GM18505 (cell line): Measurements from ENCODE around the gene SF3B3.

Experiments
- ATAC-seq: cut with Tn5 transposase; IDR thresholded peaks from one replicate; pipeline ENCODE4 v1.9.1; 2021; ENCODE audit not compliant: unreplicated experiment
- POLR2A ChIP-seq: IDR thresholded peaks from 4 replicates; pipeline ENCODE4 v1.6.1; 2011; ENCODE audit warnings: borderline replicate concordance; ENCODE audit not compliant: insufficient read depth, insufficient read length; ENCODE audit errors: extremely low read depth

The SF3B3 gene

DNA sequence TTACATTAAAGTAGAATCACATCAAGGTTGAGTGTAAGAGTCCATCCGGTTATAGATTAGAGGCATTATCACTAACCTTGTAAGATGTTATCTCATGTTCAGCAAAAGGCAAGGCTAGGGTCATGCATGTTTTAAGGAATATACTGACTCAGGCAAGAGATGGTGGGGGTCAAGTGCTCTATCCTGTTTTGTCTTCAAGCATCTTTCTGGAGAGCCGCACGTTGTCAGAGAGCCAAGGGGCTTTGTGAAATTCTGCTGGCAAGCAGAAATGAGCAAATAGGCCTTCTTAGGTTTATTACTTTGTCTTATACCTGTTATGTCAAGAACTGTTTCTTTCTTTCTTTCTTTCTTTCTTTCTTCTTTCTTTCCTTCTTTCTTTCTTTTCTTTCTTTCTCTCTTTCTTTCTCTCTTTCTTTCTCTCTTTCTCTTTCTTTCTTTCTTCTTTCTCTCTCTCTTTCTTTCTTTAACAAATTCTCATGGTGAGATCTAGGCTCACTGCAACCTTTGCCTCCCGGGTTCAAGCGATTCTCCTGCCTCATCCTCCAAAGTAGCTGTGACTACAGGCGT is 75.4 kb downstream of the SF3B3 start:
- no peak for ATAC-seq

DNA sequence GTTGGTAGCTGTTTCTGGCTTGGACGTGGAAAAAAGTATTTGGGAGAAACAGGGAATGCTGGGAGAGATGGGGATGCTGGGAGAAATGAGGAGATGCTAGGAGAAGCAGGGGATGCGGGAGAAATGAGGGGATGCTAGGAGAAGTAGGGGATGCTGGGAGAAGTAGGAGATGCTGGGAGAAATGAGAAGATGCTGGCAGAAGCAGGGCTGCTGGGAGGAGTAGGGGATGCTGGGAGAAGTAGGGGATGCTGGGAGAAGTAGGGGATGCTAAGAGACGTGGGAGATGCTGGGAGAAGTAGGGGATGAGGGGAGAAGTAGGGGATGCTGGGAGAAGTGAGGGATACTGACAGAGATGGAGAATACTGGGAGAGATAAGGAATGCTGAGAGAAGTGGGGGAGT is 77.1 kb downstream of the SF3B3 start:
- ATAC-seq = no peak
- TF ChIP-seq POLR2A = no peak

More for the DNA sequence above, 75.4 kb downstream of the SF3B3 start:
- TF ChIP-seq POLR2A = no peak

DNA sequence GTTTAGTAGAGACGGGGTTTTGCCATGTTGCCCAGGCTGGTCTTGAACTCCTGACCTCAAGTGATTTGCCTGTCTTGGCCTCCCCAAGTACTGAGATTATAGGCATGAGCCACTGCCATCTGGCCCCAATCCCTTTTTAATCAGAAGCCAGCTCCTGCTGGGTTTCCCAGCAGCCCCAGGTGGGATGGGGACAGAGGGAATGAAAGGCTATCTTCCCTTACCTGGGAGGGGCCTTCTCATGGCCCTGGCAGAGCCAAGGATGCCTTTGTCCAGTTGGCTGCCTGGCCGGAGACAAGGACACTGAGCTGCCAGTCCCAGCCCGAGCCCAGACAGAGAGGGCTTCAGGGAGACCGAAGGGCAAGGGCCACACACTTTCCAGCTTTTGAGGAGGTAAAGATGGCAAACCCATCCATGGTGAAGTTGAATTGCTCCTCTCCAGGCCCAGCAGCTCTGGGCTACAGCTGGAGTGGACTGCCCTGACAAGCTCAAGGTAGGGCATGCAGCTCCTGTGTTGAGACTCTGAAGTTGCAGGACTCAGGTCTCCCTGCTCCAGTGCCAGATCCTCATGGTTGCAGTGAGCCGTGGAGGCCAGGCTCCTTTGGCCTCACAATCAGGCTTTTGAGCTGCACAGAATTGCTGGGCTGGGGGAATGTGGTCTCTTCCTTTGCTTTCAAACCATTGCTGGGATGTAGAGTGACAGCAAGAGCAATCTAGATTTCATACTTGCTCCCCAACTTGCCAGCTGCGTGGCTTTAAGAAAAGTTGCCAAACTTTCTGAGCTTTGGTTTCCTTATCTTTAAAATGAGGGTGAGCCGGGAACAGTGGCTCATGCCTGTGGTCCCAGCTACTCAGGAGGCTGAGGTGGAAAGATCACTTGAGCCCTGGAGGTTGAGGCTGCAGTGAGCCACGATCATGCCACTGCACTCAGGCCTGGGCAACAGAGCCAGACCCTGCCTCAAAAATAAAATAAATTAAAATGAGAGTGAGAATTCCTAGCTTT is 78.3 kb downstream of the SF3B3 start:
- no peak for TF ChIP-seq POLR2A
- ATAC-seq = no peak

DNA sequence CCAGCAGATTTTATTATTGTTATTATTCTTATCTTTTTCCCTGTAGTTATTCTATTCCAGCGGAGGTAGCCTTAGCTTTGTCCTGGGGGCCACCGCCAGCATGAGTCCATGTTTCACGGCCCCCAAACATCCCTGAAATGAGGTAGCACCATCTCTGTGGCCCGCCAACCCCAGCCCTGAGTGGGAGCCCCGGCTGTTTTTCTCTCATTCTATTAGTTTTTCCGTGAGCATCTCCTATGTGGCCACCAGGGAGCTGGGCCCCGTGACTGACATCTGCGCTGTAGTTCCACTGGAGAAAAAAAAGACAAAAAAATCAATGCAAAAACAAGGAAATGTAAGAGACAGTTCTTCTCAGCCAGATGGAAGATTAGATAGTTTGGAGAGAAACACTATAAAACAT is 79.2 kb downstream of the SF3B3 start:
- TF ChIP-seq POLR2A = no peak
- no peak for ATAC-seq

DNA sequence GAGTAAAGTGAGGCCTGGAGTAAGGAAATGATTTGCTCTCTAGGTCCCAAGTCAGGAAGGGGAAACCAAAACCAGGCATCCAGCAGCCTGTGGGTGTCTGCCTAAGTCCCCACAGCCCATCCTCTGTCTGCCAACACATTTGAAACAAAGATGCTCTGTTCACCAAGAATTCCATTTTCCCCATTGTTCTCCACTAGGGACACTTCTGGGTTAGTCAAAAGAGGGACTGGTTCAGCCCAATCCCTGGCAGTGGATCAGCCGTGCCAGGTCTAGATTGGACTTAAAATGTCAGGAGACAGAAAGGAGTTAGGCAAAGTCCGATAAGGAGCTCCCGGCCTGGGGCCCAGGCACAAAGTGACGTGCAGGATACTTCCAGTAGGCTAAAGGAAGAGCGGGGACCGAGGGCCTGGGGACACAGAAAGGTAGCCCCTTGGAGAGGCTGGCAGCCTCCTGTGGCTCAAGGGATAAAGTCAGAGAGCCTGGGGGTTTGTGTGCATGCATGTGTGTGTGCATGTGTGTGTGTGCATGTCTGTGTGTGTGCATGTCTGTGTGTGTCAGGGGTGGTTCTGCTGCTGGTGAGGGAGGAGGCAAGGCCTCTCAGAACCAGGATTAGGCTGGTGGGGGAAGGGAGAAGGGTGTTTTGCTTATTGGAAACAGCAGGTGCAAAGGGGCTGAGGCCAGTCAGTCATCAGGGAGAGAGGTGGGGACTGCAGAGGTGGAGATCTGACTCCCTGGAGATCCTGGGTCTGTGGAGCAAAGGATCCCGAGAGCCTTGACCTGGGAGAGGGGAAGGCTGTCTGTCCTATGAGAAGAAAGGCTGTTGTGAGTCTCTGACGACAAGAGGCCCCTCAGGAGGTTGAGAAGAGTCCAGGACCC is 81.0 kb downstream of the SF3B3 start:
- TF ChIP-seq POLR2A = no peak
- ATAC-seq = no peak

DNA sequence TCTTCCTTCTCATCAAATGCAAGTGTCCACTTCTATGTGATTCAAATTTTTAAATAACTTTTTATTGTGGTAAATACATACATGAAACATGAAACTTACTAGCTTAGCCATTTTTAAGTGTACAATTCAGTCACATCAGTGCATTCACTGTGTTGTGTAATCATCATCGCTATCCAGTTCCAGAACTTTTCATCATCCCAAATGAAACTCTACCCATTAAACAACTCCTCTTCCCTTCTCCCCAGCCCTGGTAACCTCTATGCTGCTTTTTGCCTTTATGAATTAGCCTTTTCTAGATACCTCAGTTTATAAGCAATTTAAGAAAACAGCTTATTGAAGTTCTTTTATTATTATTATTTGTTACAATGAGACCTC is 81.7 kb downstream of the SF3B3 start:
- no peak for TF ChIP-seq POLR2A
- no peak for ATAC-seq

DNA sequence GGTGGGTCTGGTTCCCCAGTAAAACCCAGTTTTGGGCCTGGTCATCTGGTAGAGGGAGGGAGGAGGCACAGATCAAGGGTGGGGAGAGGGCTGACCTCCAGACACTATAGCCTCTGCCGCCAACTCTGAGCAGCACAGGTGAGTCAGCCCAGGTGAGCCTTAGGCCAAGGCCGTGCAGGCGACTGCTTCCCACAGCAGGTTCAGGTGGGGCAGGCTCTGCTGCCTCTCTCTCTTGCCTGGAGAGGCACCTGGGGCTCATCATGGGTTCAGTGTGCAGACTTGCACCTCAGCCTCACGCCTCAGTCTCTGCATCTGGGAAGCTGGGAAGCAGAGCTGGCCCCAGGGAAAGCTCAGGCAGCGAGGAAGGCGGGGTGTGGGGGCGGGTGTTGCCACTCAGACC is 84.9 kb downstream of the SF3B3 start:
- no peak for ATAC-seq
- TF ChIP-seq POLR2A = no peak

DNA sequence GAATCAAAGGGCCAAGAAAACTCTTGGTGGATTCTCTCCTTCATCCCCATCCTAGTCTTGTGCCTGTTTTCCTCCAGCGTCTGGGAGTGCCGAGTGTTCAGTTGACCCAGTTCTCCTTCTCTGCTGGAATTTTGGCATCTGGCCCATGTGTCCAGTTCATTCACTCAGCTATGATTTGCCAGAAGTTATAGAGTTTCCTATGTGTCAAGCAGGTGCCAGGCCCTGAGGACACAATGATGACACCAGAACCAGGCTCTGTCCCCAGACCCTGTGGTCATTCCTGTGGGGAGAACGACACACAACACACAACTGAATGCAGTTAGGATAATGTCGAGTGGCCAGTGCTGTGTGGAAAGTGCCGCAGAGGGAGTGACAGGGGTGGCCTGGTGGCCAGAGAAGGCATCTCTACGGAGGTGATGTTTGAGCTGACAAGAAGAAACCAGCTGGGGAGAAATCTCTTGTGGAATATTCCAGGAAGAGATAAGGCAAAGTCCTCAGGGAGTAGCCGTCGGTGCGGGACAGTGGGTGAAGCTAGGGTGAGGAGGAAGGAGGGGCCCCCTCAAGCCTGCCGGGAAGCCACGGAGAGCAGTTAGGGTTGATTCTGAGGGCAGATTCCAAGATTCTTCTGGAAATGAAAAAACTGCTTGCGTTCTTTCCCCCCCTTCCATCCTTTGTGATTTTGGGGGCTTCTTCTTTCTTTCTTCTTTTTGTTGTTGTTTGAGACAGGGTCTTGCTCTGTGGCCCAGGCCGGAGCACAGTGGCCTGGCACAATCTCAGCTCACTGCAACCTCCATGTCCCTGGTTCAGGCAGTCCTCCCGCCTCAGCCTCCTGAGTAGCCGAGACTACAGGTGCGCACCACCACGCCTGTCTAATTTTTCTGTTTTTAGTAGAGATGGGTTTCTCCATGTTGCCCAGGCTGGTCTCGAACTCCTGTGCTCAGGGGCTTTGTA is 86.9 kb downstream of the SF3B3 start:
- no peak for ATAC-seq
- TF ChIP-seq POLR2A = no peak

DNA sequence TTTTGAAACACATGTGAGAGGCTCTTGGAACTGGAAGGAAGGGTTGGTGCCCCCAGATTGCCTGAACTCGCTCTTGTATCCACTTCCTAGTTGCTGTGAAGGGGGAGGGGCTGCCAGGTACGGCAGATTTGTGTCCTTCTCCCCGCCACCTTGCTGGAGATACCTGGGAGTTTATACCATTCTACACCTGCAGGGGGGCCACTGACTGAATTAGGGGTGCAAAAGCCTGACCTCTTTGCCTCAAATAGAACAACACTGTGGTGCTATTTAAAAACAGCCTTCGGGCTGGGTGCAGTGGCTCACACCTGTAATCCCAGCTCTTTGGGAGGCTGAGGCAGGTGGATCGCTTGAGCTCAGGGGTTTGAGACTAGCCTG is 87.6 kb downstream of the SF3B3 start:
- no peak for TF ChIP-seq POLR2A
- no peak for ATAC-seq

DNA sequence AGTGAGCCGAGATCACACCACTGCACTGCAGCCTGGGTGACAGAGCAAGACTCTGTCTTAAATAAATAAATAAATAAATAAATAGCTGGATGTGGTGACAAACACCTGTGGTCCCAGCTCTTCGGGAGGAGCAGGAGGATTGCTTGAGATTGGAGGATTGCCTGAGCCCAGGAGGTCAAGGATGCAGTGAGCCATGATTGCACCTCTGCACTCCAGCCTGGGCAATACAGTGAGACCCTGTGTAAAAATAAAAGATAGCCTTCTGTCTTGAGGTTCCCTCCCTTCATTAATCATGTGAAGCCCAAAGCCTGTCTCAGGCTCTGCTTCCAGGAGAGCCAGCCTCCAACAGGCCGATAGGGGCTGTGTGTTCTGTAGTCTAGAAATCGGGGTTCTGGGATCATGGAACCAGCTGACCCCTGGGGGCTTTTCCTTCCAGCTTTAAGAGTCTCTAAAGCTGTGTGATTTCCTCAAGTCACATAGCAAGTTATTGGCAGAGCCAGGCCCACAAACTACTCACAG is 88.2 kb downstream of the SF3B3 start:
- ATAC-seq = no peak
- TF ChIP-seq POLR2A = no peak

DNA sequence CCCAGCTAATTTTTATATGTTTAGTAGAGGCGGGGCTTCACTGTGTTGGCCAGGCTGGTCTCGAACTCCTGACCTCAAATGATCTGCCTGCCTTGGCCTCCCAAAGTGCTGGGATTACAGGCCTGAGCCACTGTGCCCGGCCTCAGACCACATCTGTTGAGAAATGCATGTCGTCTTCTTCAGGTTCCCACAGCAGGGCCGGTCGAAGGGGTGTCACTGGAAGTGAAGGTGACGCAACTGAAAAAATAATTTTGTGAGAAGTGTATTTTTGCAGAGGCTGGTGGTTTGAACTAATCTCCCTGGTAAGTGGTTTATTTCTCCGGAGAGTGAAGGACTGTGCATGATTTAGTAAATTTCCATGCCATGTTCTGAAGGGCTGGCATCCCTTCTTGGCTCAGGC is 89.3 kb downstream of the SF3B3 start:
- no peak for ATAC-seq
- TF ChIP-seq POLR2A = no peak
